HG03354 (cell line): ENCODE measurements around the gene MRAP2.
"Not testable (repeated sequence)": the region's sequence is repeated elsewhere in the genome, so short reads cannot be mapped to it uniquely, and the experiment has no call there.

Source experiments
- ATAC-seq: cut with Tn5 transposase; IDR thresholded peaks from one replicate; pipeline ENCODE4 v1.9.1; 2021; ENCODE audit warnings: mild to moderate bottlenecking; ENCODE audit not compliant: unreplicated experiment, poor library complexity, severe bottlenecking

Gene MRAP2

GRCh38 chr6:84114933-84115594 lies 81.5 kb downstream of the MRAP2 start:
- ATAC-seq: not testable (repeated sequence)

GRCh38 chr6:84118191-84118590 lies 84.6 kb downstream of the MRAP2 start:
- no peak for ATAC-seq

- ATAC-seq: no peak
Measured at GRCh38 chr6:84119277-84119676, 85.7 kb downstream of the MRAP2 start.

- no peak for ATAC-seq
Measured at GRCh38 chr6:84123186-84123585, 89.6 kb downstream of the MRAP2 start.

- ATAC-seq: not testable (repeated sequence)
Measured at GRCh38 chr6:84129588-84129987, 96.0 kb downstream of the MRAP2 start.

- ATAC-seq: not testable (repeated sequence)
Measured at GRCh38 chr6:84133385-84133784, 99.8 kb downstream of the MRAP2 start.

GRCh38 chr6:84135291-84135690 lies 101.7 kb downstream of the MRAP2 start:
- no peak for ATAC-seq

- ATAC-seq: no peak
Measured at GRCh38 chr6:84136364-84137050, 102.9 kb downstream of the MRAP2 start.

GRCh38 chr6:84137051-84137375 lies 103.4 kb downstream of the MRAP2 start:
- ATAC-seq: no peak

- ATAC-seq: no peak
Measured at GRCh38 chr6:84137989-84138575, 104.5 kb downstream of the MRAP2 start.

- ATAC-seq: no peak
Measured at GRCh38 chr6:84139311-84139710, 105.7 kb downstream of the MRAP2 start.
